SJSA1 (cell line): ENCODE results near the gene SEC24A. TPM values are rescaled to one million over a fixed set of nuclear protein-coding genes. Genes with fewer than 3 reads are reported as not detected.
"Not testable (repeated sequence)": the region's sequence is repeated elsewhere in the genome, so short reads cannot be mapped to it uniquely, and the experiment has no call there.

Experiments used
- DNase-seq, 2 experiments: peaks; one replicate each; pipeline ENCODE4 v3.0.0-alpha.2; 2015 to 2020; ENCODE audit warnings: low spot score in 2 of 2, low read depth in 1 of 2
- H3K27ac ChIP-seq: fragments of 250-450 bp; sonication (Bioruptor Pico); 2 replicates; pipeline ENCODE4 v1.5.1; 2020; ENCODE audit warnings: mild to moderate bottlenecking, moderate library complexity
- H3K27me3 ChIP-seq: fragments of 250-450 bp; sonication (Bioruptor Pico); replicated peaks from 2 replicates; pipeline ENCODE4 v1.5.1; 2020; ENCODE audit warnings: mild to moderate bottlenecking, moderate library complexity
- H3K36me3 ChIP-seq: fragments of 250-450 bp; sonication (Bioruptor Pico); 2 replicates; pipeline ENCODE4 v1.5.1; 2020; ENCODE audit warnings: mild to moderate bottlenecking
- H3K4me1 ChIP-seq: fragments of 250-450 bp; sonication (Bioruptor Pico); replicated peaks from 2 replicates; pipeline ENCODE4 v1.6.1; 2021; ENCODE audit warnings: mild to moderate bottlenecking
- H3K4me3 ChIP-seq: fragments of 250-450 bp; sonication (Bioruptor Pico); 2 replicates; pipeline ENCODE4 v1.5.1; 2020; ENCODE audit warnings: mild to moderate bottlenecking
- H3K9me3 ChIP-seq: fragments of 250-450 bp; sonication (Bioruptor Pico); replicated peaks from 2 replicates; pipeline ENCODE4 v1.5.1; 2020; ENCODE audit warnings: mild to moderate bottlenecking
- total RNA-seq: library from RNA; depleted of rRNA; stranded (reverse); fragments of >200 nt; shearing (Covaris generic); gene quantifications from 2 replicates; pipeline ENCODE4 v1.2.3, GENCODE V29; 2014

SEC24A gene
- total RNA-seq, 1 experiment from 2014 or later = 30.4 TPM

GRCh38 chr5:134662971-134663370 lies 14.4 kb downstream of the SEC24A start:
- no peak overlapping the region for H3K4me3 ChIP-seq
- H3K36me3 ChIP-seq = peaks cover 74% of the 10 kb centered on the region
- no peaks in the 10 kb centered on the region for H3K9me3 ChIP-seq
- H3K4me1 ChIP-seq = no peaks in the 10 kb centered on the region
- DNase-seq = peak in 1 of 2 experiments; percentile 22
- no peak overlapping the region for H3K27ac ChIP-seq
- no peaks in the 10 kb centered on the region for H3K27me3 ChIP-seq

GRCh38 chr5:134664448-134664847 lies 15.9 kb downstream of the SEC24A start:
- no peaks in the 10 kb centered on the region for H3K9me3 ChIP-seq
- H3K4me1 ChIP-seq = no peaks in the 10 kb centered on the region
- H3K27me3 ChIP-seq = no peaks in the 10 kb centered on the region
- H3K27ac ChIP-seq = no peak overlapping the region
- DNase-seq = no peak
- no peak overlapping the region for H3K4me3 ChIP-seq
- peaks cover 74% of the 10 kb centered on the region for H3K36me3 ChIP-seq

- not testable (repeated sequence) for H3K4me3 ChIP-seq
These were observed 25.0 kb downstream of the SEC24A start for GRCh38 chr5:134673546-134673945.

GRCh38 chr5:134677357-134677756 lies 28.8 kb downstream of the SEC24A start:
- DNase-seq, H3K4me1 ChIP-seq, H3K4me3 ChIP-seq, H3K27ac ChIP-seq, H3K27me3 ChIP-seq, H3K9me3 ChIP-seq: not testable (repeated sequence)
- H3K36me3 ChIP-seq = peaks cover 94% of the 10 kb centered on the region

More at GRCh38 chr5:134673546-134673945, 25.0 kb downstream of the SEC24A start:
- not testable (repeated sequence) for H3K27me3 ChIP-seq, H3K27ac ChIP-seq, DNase-seq, H3K4me1 ChIP-seq, H3K9me3 ChIP-seq
- H3K36me3 ChIP-seq = peaks cover 87% of the 10 kb centered on the region

- H3K4me1 ChIP-seq, H3K27me3 ChIP-seq, H3K4me3 ChIP-seq, H3K27ac ChIP-seq, H3K9me3 ChIP-seq, DNase-seq: not testable (repeated sequence)
- H3K36me3 ChIP-seq = peaks cover 80% of the 10 kb centered on the region
These were observed 41.6 kb downstream of the SEC24A start for GRCh38 chr5:134690144-134690543.

GRCh38 chr5:134692722-134693121 lies 44.1 kb downstream of the SEC24A start:
- Histone ChIP-seq H3K4me1 (no peaks in the 10 kb centered on the region), H3K27ac (no peak overlapping the region), H3K36me3 (peaks cover 74% of the 10 kb centered on the region), H3K27me3 (no peaks in the 10 kb centered on the region), H3K9me3 (no peaks in the 10 kb centered on the region), H3K4me3 (no peak overlapping the region)
- no peak for DNase-seq

- H3K27ac ChIP-seq = no peak overlapping the region
- H3K4me1 ChIP-seq = peaks cover 1% of the 10 kb centered on the region
- no peak overlapping the region for H3K4me3 ChIP-seq
- peaks cover 77% of the 10 kb centered on the region for H3K36me3 ChIP-seq
- no peak for DNase-seq
- no peaks in the 10 kb centered on the region for H3K27me3 ChIP-seq
- H3K9me3 ChIP-seq = no peaks in the 10 kb centered on the region
These were observed 59.7 kb downstream of the SEC24A start for GRCh38 chr5:134708301-134708700.

GRCh38 chr5:134714120-134714519 lies 65.5 kb downstream of the SEC24A start:
- peaks cover 57% of the 10 kb centered on the region for H3K36me3 ChIP-seq
- H3K27ac ChIP-seq = no peak overlapping the region
- no peaks in the 10 kb centered on the region for H3K27me3 ChIP-seq
- peaks cover 22% of the 10 kb centered on the region for H3K4me1 ChIP-seq
- peak; percentile 84 to 95 for DNase-seq
- no peak overlapping the region for H3K4me3 ChIP-seq
- no peaks in the 10 kb centered on the region for H3K9me3 ChIP-seq

- Histone ChIP-seq H3K27me3 (no peaks in the 10 kb centered on the region), H3K9me3 (no peaks in the 10 kb centered on the region), H3K4me1 (peaks cover 22% of the 10 kb centered on the region), H3K36me3 (peaks cover 57% of the 10 kb centered on the region), H3K27ac (no peak overlapping the region), H3K4me3 (no peak overlapping the region)
- no peak for DNase-seq
These were observed 66.0 kb downstream of the SEC24A start for GRCh38 chr5:134714541-134714940.

GRCh38 chr5:134715466-134715865 lies 66.9 kb downstream of the SEC24A start:
- H3K36me3 ChIP-seq = peaks cover 60% of the 10 kb centered on the region
- H3K4me3 ChIP-seq = not testable (repeated sequence)
- peaks cover 22% of the 10 kb centered on the region for H3K4me1 ChIP-seq

GRCh38 chr5:134724872-134725271 lies 76.3 kb downstream of the SEC24A start:
- Histone ChIP-seq H3K4me1 (peaks cover 5% of the 10 kb centered on the region; the same call in 1 of the 2 replicates), H3K36me3 (peaks cover 50% of the 10 kb centered on the region), H3K27ac (no peak overlapping the region), H3K4me3 (no peak overlapping the region), H3K27me3 (no peaks in the 10 kb centered on the region), H3K9me3 (no peaks in the 10 kb centered on the region)
- DNase-seq = no peak

More at GRCh38 chr5:134715466-134715865, 66.9 kb downstream of the SEC24A start:
- not testable (repeated sequence) for H3K27ac ChIP-seq, DNase-seq, H3K9me3 ChIP-seq, H3K27me3 ChIP-seq

- no peak for DNase-seq
- H3K9me3 ChIP-seq = no peaks in the 10 kb centered on the region
- peaks cover 9% of the 10 kb centered on the region; the same call in 1 of the 2 replicates for H3K4me1 ChIP-seq
- no peaks in the 10 kb centered on the region for H3K27me3 ChIP-seq
- no peak overlapping the region for H3K27ac ChIP-seq
- no peak overlapping the region for H3K4me3 ChIP-seq
- H3K36me3 ChIP-seq = no peaks in the 10 kb centered on the region
These were observed 84.2 kb downstream of the SEC24A start for GRCh38 chr5:134732819-134733218.

GRCh38 chr5:134735243-134735642 lies 86.7 kb downstream of the SEC24A start:
- Histone ChIP-seq H3K27me3 (no peaks in the 10 kb centered on the region), H3K9me3 (no peaks in the 10 kb centered on the region), H3K36me3 (no peaks in the 10 kb centered on the region), H3K4me3 (no peak overlapping the region), H3K27ac (no peak overlapping the region), H3K4me1 (peaks cover 7% of the 10 kb centered on the region)
- no peak for DNase-seq

GRCh38 chr5:134736173-134736812 lies 87.7 kb downstream of the SEC24A start:
- no peak overlapping the region for H3K27ac ChIP-seq
- no peak for DNase-seq
- H3K36me3 ChIP-seq = peaks cover 5% of the 10 kb centered on the region
- no peaks in the 10 kb centered on the region for H3K27me3 ChIP-seq
- H3K4me3 ChIP-seq = no peak overlapping the region
- no peaks in the 10 kb centered on the region for H3K9me3 ChIP-seq
- peaks cover 6% of the 10 kb centered on the region for H3K4me1 ChIP-seq
